PC-9 (cell line): ENCODE measurements around the gene SLC35F5.
"Not testable (repeated sequence)": the region's sequence is repeated elsewhere in the genome, so short reads cannot be mapped to it uniquely, and the experiment has no call there.

Source experiments
- CTCF ChIP-seq: fragments of 200-600 bp; sonication (generic); conservative IDR thresholded peaks from 2 replicates; pipeline ENCODE4 v1.6.1; 2017; ENCODE audit warnings: mixed run types, antibody characterized with exemption, mild to moderate bottlenecking, moderate library complexity
- EZH2 ChIP-seq: fragments of 200-600 bp; sonication (generic); IDR thresholded peaks from 2 replicates; pipeline ENCODE4 v1.8.0; 2017; ENCODE audit warnings: antibody characterized with exemption, low read depth

- not testable (repeated sequence) for TF ChIP-seq EZH2, CTCF
Observed at GRCh38 chr2:113704300-113704993, 52.0 kb downstream of the SLC35F5 start.
